HepG2 (cell line): ENCODE data around the gene TFRC. TPM values are rescaled to one million over a fixed set of nuclear protein-coding genes. Genes with fewer than 3 reads are reported as not detected.

ENCODE experiments used
- AHR ChIP-seq: IDR thresholded peaks from 2 replicates; pipeline ENCODE4 v1.6.1; 2018; ENCODE audit warnings: missing genetic modification reagents, missing compliant biosample characterization
- CBFB ChIP-seq: sonication (generic); formaldehyde crosslinking; IDR thresholded peaks from 2 replicates; pipeline ENCODE4 v1.4.0; 2020; ENCODE audit warnings: missing genetic modification reagents
- CCDC6 ChIP-seq: sonication (generic); formaldehyde crosslinking; IDR thresholded peaks from 2 replicates; pipeline ENCODE4 v1.8.1; 2022; ENCODE audit warnings: mild to moderate bottlenecking, missing genetic modification reagents, moderate library complexity
- FOXJ3 ChIP-seq: sonication (generic); formaldehyde crosslinking; IDR thresholded peaks from 2 replicates; pipeline ENCODE4 v1.4.0; 2020; ENCODE audit warnings: missing genetic modification reagents, mild to moderate bottlenecking, borderline replicate concordance
- FOXP1 ChIP-seq, 2 experiments: fragments of 450-650 bp in 1 of 2; IDR thresholded peaks; 2 replicates each; pipeline ENCODE4 v1.6.1; 2017 to 2018; ENCODE audit warnings: antibody characterized with exemption in 1 of 2
- ISL2 ChIP-seq: sonication (generic); formaldehyde crosslinking; IDR thresholded peaks from 2 replicates; pipeline ENCODE4 v1.5.0; 2020; ENCODE audit warnings: missing genetic modification reagents
- MTA3 ChIP-seq: sonication (generic); formaldehyde crosslinking; IDR thresholded peaks from 2 replicates; pipeline ENCODE4 v1.4.0; 2020; ENCODE audit warnings: missing genetic modification reagents
- NKX3-1 ChIP-seq: sonication (generic); formaldehyde crosslinking; IDR thresholded peaks from 2 replicates; pipeline ENCODE4 v1.5.0; 2020; ENCODE audit warnings: missing genetic modification reagents
- ONECUT2 ChIP-seq: sonication (generic); formaldehyde crosslinking; IDR thresholded peaks from 2 replicates; pipeline ENCODE4 v1.4.0; 2020; ENCODE audit warnings: missing genetic modification reagents
- SETDB1 ChIP-seq: sonication (generic); formaldehyde crosslinking; IDR thresholded peaks from 2 replicates; pipeline ENCODE4 v1.5.1; 2020; ENCODE audit warnings: missing genetic modification reagents, mild to moderate bottlenecking, borderline replicate concordance
- SP5 ChIP-seq: IDR thresholded peaks from 2 replicates; pipeline ENCODE4 v1.6.1; 2016; ENCODE audit warnings: low read depth, borderline replicate concordance
- ZBTB10 ChIP-seq: sonication (generic); formaldehyde crosslinking; IDR thresholded peaks from 2 replicates; pipeline ENCODE4 v1.4.0; 2020; ENCODE audit warnings: missing genetic modification reagents, borderline replicate concordance
- ZNF180 ChIP-seq: sonication (generic); formaldehyde crosslinking; IDR thresholded peaks from 2 replicates; pipeline ENCODE4 v1.4.0; 2020; ENCODE audit warnings: low read depth, missing genetic modification reagents, borderline replicate concordance
- ZNF83 ChIP-seq: sonication (generic); formaldehyde crosslinking; IDR thresholded peaks from 2 replicates; pipeline ENCODE4 v1.4.0; 2020; ENCODE audit warnings: missing genetic modification reagents, mild to moderate bottlenecking, borderline replicate concordance
- polyA plus RNA-seq, 8 experiments: library from polyadenylated mRNA; depleted of rRNA in 3 of 8; stranded (reverse) in 7 of 8; unstranded in 1 of 8; fragments of >200 nt; fragmentation: Illumina TruSeq in 4 of 8; extraction: Trizol in 4 of 8; gene quantifications; 2 replicates each; pipeline versions ENCODE4 v1.2.1 to v1.2.3, GENCODE V29; 2011 to 2016; ENCODE audit warnings: low read depth in 4 of 8, missing spikeins in 1 of 8, mixed read lengths in 1 of 8; ENCODE audit not compliant: insufficient read depth in 1 of 8
- total RNA-seq, 5 experiments: library from RNA; depleted of rRNA; stranded (reverse); fragments of >200 nt; fragmentation: Illumina TruSeq; extraction: Trizol; gene quantifications; 2 replicates each; pipeline ENCODE4 v1.2.3, GENCODE V29; 2016; ENCODE audit warnings: low read depth in 1 of 5
- TF ChIP-seq, protein P1 (sequence below): sonication (generic); formaldehyde crosslinking; IDR thresholded peaks from 2 replicates; pipeline ENCODE4 v1.4.0; 2020; ENCODE audit warnings: low read depth, missing genetic modification reagents
- TF ChIP-seq, protein P2 (sequence below): sonication (generic); formaldehyde crosslinking; conservative IDR thresholded peaks from 2 replicates; pipeline ENCODE4 v1.4.0; 2020; ENCODE audit warnings: missing genetic modification reagents
- TF ChIP-seq, protein P3 (sequence below): sonication (generic); formaldehyde crosslinking; IDR thresholded peaks from 2 replicates; pipeline ENCODE4 v1.4.0; 2020; ENCODE audit warnings: mild to moderate bottlenecking, missing genetic modification reagents

TFRC gene
- total and polyA plus RNA-seq, 2 of the 13 experiments (the other 11 are each of a cell fraction or from before 2014, with no cell fraction given), result 188 to 274 TPM

DNA sequence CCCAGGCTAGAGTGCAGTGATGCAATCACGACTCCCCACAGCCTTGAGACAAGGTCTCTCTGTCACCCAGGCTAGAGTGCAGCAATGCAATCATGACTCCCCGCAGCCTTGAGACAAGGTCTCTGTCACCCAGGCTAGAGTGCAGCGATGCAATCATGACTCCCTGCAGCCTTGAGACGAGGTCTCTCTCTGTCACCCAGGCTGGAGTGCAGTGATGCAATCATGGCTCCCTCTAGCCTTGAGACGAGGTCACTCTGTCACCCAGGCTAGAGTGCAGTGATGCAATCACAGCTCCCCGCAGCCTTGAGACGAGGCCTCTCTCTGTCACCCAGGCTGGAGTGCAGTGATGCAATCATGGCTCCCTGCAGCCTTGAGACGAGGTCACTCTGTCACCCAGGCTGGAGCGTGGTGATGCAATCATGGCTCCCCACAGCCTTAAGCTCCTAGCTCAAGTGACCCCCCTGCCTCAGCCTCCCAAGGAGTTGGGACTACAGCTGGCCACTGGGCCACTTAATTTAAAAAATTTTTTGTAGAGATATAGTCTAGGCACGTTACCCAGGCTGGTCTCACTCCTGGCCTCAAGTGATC, 26.1 kb downstream of the TFRC start (continued):
- TF ChIP-seq CCDC6 (CRISPR knock-in tag) (peak; percentile 98), ONECUT2 (CRISPR knock-in tag) (no peak), SP5 (CRISPR knock-in tag) (peak; percentile 52), NKX3-1 (CRISPR knock-in tag) (no peak), CBFB (CRISPR knock-in tag) (peak; percentile 91), MTA3 (no peak), FOXJ3 (CRISPR knock-in tag) (peak; percentile 10; the same call in 1 of the 2 replicates), FOXP1 (IDR thresholded peaks at IDR 0.05) (no peak), FOXP1 (CRISPR knock-in tag; IDR thresholded peaks at IDR 0.05) (peak; percentile 89), ZNF180 (CRISPR knock-in tag) (no peak), ISL2 (peak; percentile 80), AHR (CRISPR knock-in tag) (peak; percentile 95; the same call in 1 of the 2 replicates), ZBTB10 (peak; percentile 96; the same call in 1 of the 2 replicates), SETDB1 (no peak), ZNF83 (CRISPR knock-in tag) (no peak; the same call in 1 of the 2 replicates)
- TF ChIP-seq, protein P1, sequence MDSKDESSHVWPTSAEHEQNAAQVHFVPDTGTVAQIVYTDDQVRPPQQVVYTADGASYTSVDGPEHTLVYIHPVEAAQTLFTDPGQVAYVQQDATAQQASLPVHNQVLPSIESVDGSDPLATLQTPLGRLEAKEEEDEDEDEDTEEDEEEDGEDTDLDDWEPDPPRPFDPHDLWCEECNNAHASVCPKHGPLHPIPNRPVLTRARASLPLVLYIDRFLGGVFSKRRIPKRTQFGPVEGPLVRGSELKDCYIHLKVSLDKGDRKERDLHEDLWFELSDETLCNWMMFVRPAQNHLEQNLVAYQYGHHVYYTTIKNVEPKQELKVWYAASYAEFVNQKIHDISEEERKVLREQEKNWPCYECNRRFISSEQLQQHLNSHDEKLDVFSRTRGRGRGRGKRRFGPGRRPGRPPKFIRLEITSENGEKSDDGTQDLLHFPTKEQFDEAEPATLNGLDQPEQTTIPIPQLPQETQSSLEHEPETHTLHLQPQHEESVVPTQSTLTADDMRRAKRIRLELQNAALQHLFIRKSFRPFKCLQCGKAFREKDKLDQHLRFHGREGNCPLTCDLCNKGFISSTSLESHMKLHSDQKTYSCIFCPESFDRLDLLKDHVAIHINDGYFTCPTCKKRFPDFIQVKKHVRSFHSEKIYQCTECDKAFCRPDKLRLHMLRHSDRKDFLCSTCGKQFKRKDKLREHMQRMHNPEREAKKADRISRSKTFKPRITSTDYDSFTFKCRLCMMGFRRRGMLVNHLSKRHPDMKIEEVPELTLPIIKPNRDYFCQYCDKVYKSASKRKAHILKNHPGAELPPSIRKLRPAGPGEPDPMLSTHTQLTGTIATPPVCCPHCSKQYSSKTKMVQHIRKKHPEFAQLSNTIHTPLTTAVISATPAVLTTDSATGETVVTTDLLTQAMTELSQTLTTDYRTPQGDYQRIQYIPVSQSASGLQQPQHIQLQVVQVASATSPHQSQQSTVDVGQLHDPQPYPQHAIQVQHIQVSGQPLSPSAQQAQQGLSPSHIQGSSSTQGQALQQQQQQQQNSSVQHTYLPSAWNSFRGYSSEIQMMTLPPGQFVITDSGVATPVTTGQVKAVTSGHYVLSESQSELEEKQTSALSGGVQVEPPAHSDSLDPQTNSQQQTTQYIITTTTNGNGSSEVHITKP, result peak; percentile 68; the same call in 1 of the 2 replicates
- TF ChIP-seq, protein P2, sequence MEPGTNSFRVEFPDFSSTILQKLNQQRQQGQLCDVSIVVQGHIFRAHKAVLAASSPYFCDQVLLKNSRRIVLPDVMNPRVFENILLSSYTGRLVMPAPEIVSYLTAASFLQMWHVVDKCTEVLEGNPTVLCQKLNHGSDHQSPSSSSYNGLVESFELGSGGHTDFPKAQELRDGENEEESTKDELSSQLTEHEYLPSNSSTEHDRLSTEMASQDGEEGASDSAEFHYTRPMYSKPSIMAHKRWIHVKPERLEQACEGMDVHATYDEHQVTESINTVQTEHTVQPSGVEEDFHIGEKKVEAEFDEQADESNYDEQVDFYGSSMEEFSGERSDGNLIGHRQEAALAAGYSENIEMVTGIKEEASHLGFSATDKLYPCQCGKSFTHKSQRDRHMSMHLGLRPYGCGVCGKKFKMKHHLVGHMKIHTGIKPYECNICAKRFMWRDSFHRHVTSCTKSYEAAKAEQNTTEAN, result no peak
- TF ChIP-seq, protein P3, sequence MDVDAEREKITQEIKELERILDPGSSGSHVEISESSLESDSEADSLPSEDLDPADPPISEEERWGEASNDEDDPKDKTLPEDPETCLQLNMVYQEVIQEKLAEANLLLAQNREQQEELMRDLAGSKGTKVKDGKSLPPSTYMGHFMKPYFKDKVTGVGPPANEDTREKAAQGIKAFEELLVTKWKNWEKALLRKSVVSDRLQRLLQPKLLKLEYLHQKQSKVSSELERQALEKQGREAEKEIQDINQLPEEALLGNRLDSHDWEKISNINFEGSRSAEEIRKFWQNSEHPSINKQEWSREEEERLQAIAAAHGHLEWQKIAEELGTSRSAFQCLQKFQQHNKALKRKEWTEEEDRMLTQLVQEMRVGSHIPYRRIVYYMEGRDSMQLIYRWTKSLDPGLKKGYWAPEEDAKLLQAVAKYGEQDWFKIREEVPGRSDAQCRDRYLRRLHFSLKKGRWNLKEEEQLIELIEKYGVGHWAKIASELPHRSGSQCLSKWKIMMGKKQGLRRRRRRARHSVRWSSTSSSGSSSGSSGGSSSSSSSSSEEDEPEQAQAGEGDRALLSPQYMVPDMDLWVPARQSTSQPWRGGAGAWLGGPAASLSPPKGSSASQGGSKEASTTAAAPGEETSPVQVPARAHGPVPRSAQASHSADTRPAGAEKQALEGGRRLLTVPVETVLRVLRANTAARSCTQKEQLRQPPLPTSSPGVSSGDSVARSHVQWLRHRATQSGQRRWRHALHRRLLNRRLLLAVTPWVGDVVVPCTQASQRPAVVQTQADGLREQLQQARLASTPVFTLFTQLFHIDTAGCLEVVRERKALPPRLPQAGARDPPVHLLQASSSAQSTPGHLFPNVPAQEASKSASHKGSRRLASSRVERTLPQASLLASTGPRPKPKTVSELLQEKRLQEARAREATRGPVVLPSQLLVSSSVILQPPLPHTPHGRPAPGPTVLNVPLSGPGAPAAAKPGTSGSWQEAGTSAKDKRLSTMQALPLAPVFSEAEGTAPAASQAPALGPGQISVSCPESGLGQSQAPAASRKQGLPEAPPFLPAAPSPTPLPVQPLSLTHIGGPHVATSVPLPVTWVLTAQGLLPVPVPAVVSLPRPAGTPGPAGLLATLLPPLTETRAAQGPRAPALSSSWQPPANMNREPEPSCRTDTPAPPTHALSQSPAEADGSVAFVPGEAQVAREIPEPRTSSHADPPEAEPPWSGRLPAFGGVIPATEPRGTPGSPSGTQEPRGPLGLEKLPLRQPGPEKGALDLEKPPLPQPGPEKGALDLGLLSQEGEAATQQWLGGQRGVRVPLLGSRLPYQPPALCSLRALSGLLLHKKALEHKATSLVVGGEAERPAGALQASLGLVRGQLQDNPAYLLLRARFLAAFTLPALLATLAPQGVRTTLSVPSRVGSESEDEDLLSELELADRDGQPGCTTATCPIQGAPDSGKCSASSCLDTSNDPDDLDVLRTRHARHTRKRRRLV (CRISPR knock-in tag), result 0 out of 2 replicates have a peak, but pooled peaks have one; percentile 48
